Measurements from ENCODE around the gene DNAJC1.

- TF ChIP-seq CTCF (IDR thresholded peaks at IDR 0.05; ENCODE audit: low read length) (no peak), EZH2 (IDR thresholded peaks at IDR 0.05; ENCODE audit: borderline replicate concordance, low read length) (no peak)
Measured at GRCh38 chr10:21924511-21924910, 79.0 kb downstream of the DNAJC1 start.
